ENCODE data around the gene ERFL. TPM values are rescaled to one million over a fixed set of nuclear protein-coding genes. Genes with fewer than 3 reads are reported as not detected.

The ERFL gene
- total RNA-seq, 2 experiments from 2014 or later: 1.6 to 6.8 TPM

GRCh38 chr19:41883463-41883820, 44.8 kb downstream of the ERFL start:
- Histone ChIP-seq H4K20me1 (ENCODE audit: insufficient read depth, low read length) (no peaks in the 10 kb centered on the region), H3K79me2 (ENCODE audit: insufficient read depth, low read depth, low read length) (peaks cover 54% of the 10 kb centered on the region), H3K9me2 (ENCODE audit: insufficient read depth, low read length) (no peaks in the 10 kb centered on the region), H3K9me3 (ENCODE audit: low read length) (no peaks in the 10 kb centered on the region), H3K4me2 (ENCODE audit: low read length) (peak overlapping the region; percentile 84), H3K4me1 (ENCODE audit: insufficient read depth, low read length, poor library complexity, severe bottlenecking) (peaks cover 68% of the 10 kb centered on the region), H3K27ac (ENCODE audit: low read depth, low read length, poor library complexity, severe bottlenecking) (peak overlapping the region; percentile 100), H2AFZ (ENCODE audit: low read length) (no peak overlapping the region), H3K36me3 (ENCODE audit: insufficient read depth, low read length) (peaks cover 61% of the 10 kb centered on the region), H3K4me3 (ENCODE audit: low read depth, low read length, poor library complexity, severe bottlenecking) (peak overlapping the region; percentile 97)
- ChIA-PET POLR2A (interaction anchor here (0.7 kb wide), 1 partner anchor 8 kb away, joined by 3 read pairs; no protein-coding TSS in a partner anchor), CTCF (ENCODE audit: unreplicated experiment) (no interaction called here)
- TSS peak; percentile 97 for BruUV-seq (replicated peaks)
- DNase-seq (ENCODE audit: low spot score): no peak
- TF ChIP-seq CTCF (conservative IDR thresholded peaks at IDR 0.05; ENCODE audit: low read length): no peak
- no peak for TF ChIP-seq EZH2phosphoT487 (IDR thresholded peaks at IDR 0.05; ENCODE audit: borderline replicate concordance, low read depth, low read length)
- intact Hi-C loops (cut with micrococcal nuclease; ENCODE audit: unreplicated experiment): no loop called here

GRCh38 chr19:41882568-41883462, 45.4 kb downstream of the ERFL start, which contains the start of gene ARHGEF1:
Gene ARHGEF1 (plus strand): TSS chr19:41883184. CDS start chr19:41888083, 4,899 bp downstream.
- peak within 1 kb of the TSS; percentile 100 for H3K27ac ChIP-seq (ENCODE audit: low read depth, low read length, poor library complexity, severe bottlenecking)
- BruUV-seq (replicated peaks): no TSS peak
- H4K20me1 ChIP-seq (ENCODE audit: insufficient read depth, low read length): no peaks in the 10 kb centered on the region
- H3K9me2 ChIP-seq (ENCODE audit: insufficient read depth, low read length): no peaks in the 10 kb centered on the region
- no peak within 1 kb of the TSS for H2AFZ ChIP-seq (ENCODE audit: low read length)
- peaks cover 62% of the 10 kb centered on the region for H3K36me3 ChIP-seq (ENCODE audit: insufficient read depth, low read length)
- DNase-seq (ENCODE audit: low spot score): peak; percentile 70
- H3K4me3 ChIP-seq (ENCODE audit: low read depth, low read length, poor library complexity, severe bottlenecking): peak within 1 kb of the TSS; percentile 97
- intact Hi-C loops (cut with micrococcal nuclease; ENCODE audit: unreplicated experiment): no loop called here
- H3K4me1 ChIP-seq (ENCODE audit: insufficient read depth, low read length, poor library complexity, severe bottlenecking): peaks cover 62% of the 10 kb centered on the region
- TF ChIP-seq CTCF (conservative IDR thresholded peaks at IDR 0.05; ENCODE audit: low read length) (no peak), EZH2phosphoT487 (IDR thresholded peaks at IDR 0.05; ENCODE audit: borderline replicate concordance, low read depth, low read length) (no peak)
- H3K4me2 ChIP-seq (ENCODE audit: low read length): peak within 1 kb of the TSS; percentile 84
- ChIA-PET POLR2A (interaction anchor here (0.7 kb wide), 1 partner anchor 8 kb away, joined by 3 read pairs; no protein-coding TSS in a partner anchor), CTCF (ENCODE audit: unreplicated experiment) (no interaction called here)
- H3K9me3 ChIP-seq (ENCODE audit: low read length): no peaks in the 10 kb centered on the region
- peaks cover 55% of the 10 kb centered on the region for H3K79me2 ChIP-seq (ENCODE audit: insufficient read depth, low read depth, low read length)

- Histone ChIP-seq H4K20me1 (ENCODE audit: insufficient read depth, low read length) (no peaks in the 10 kb centered on the region), H3K4me2 (ENCODE audit: low read length) (peak overlapping the region; percentile 99), H3K79me2 (ENCODE audit: insufficient read depth, low read depth, low read length) (peaks cover 43% of the 10 kb centered on the region), H3K4me1 (ENCODE audit: insufficient read depth, low read length, poor library complexity, severe bottlenecking) (peaks cover 52% of the 10 kb centered on the region), H3K36me3 (ENCODE audit: insufficient read depth, low read length) (peaks cover 58% of the 10 kb centered on the region), H3K9me3 (ENCODE audit: low read length) (no peaks in the 10 kb centered on the region), H3K4me3 (ENCODE audit: low read depth, low read length, poor library complexity, severe bottlenecking) (peak overlapping the region; percentile 93), H2AFZ (ENCODE audit: low read length) (no peak overlapping the region), H3K9me2 (ENCODE audit: insufficient read depth, low read length) (no peaks in the 10 kb centered on the region), H3K27ac (ENCODE audit: low read depth, low read length, poor library complexity, severe bottlenecking) (peak overlapping the region; percentile 100)
- POLR2A ChIA-PET: interaction anchor here (0.6 kb wide), 1 partner anchor 66 kb away, joined by 7 read pairs; no protein-coding TSS in a partner anchor
- intact Hi-C loops (cut with micrococcal nuclease; ENCODE audit: unreplicated experiment): no loop called here
- no TSS peak for BruUV-seq (replicated peaks)
- no peak for DNase-seq (ENCODE audit: low spot score)
- CTCF ChIA-PET (ENCODE audit: unreplicated experiment): no interaction called here
- TF ChIP-seq EZH2phosphoT487 (IDR thresholded peaks at IDR 0.05; ENCODE audit: borderline replicate concordance, low read depth, low read length) (no peak), CTCF (conservative IDR thresholded peaks at IDR 0.05; ENCODE audit: low read length) (no peak)
These were observed 47.9 kb downstream of the ERFL start for GRCh38 chr19:41880329-41880708.

All from OCI-LY7 (cell line).